Common myeloid progenitor, CD34-positive (primary cell): ENCODE results near the gene RTN4.

Experiments used
- CTCF ChIA-PET: fragments of 350-600 bp; sonication (Branson Sonifier 250); formaldehyde crosslinking; loops from one replicate; lab custom pipeline; 2021; ENCODE audit warnings: antibody characterized with exemption; lab: Charles Lee
- POLR2A ChIA-PET: fragments of 350-600 bp; sonication (Branson Sonifier 250); formaldehyde crosslinking; loops from one replicate; lab custom pipeline; 2021; ENCODE audit warnings: antibody characterized with exemption; lab: Charles Lee
- DNase-seq, 3 donors: peaks; one replicate each; pipeline versions ENCODE4 v3.0.0 to v3.0.0-alpha.2; 2013
- H3K27ac ChIP-seq, 2 experiments: 1 replicate in 1 of 2; 2 replicates in 1 of 2; pipeline ENCODE4 v1.7.0; 2013; ENCODE audit warnings: inconsistent platforms in 2 of 2, low read length in 2 of 2, mild to moderate bottlenecking in 2 of 2, low read depth in 1 of 2, moderate library complexity in 1 of 2; ENCODE audit not compliant: severe bottlenecking in 2 of 2, insufficient read depth in 1 of 2, poor library complexity in 1 of 2
- H3K27me3 ChIP-seq, 5 experiments: replicated peaks in 2 of 5; 1 replicate in 3 of 5; 2 replicates in 2 of 5; pipeline versions ENCODE4 v1.6.1 to v1.7.0; 2013; ENCODE audit warnings: low read length in 4 of 5, mild to moderate bottlenecking in 2 of 5, moderate library complexity in 2 of 5, inconsistent platforms in 1 of 5; ENCODE audit not compliant: insufficient read depth in 5 of 5, control insufficient read depth in 4 of 5
- H3K36me3 ChIP-seq, 4 experiments: 1 replicate in 2 of 4; 2 replicates in 2 of 4; pipeline versions ENCODE4 v1.6.1 to v1.7.0; 2013; ENCODE audit warnings: low read length in 3 of 4, control low read depth in 1 of 4, mild to moderate bottlenecking in 1 of 4; ENCODE audit not compliant: control insufficient read depth in 4 of 4, insufficient read depth in 4 of 4
- H3K4me1 ChIP-seq, 4 experiments: 1 replicate in 3 of 4; 2 replicates in 1 of 4; pipeline versions ENCODE4 v1.6.1 to v1.7.1; 2013; ENCODE audit warnings: low read length in 3 of 4, mild to moderate bottlenecking in 3 of 4, control low read depth in 1 of 4, inconsistent platforms in 1 of 4, moderate library complexity in 1 of 4; ENCODE audit not compliant: control insufficient read depth in 4 of 4, insufficient read depth in 4 of 4; ENCODE audit errors: control extremely low read depth in 1 of 4
- H3K4me3 ChIP-seq, 7 experiments: 1 replicate in 4 of 7; 2 replicates in 3 of 7; pipeline versions ENCODE4 v1.5.1 to v1.7.0; 2013; ENCODE audit warnings: mild to moderate bottlenecking in 7 of 7, low read length in 6 of 7, moderate library complexity in 6 of 7, inconsistent platforms in 2 of 7, low read depth in 2 of 7, control low read depth in 1 of 7; ENCODE audit not compliant: insufficient read depth in 4 of 7, control insufficient read depth in 1 of 7; ENCODE audit errors: extremely low read depth in 1 of 7
- H3K9me3 ChIP-seq, 5 experiments: 1 replicate in 4 of 5; 2 replicates in 1 of 5; pipeline versions ENCODE4 v1.6.1 to v1.7.1; 2013; ENCODE audit warnings: low read length in 4 of 5, mild to moderate bottlenecking in 2 of 5, inconsistent platforms in 1 of 5, low read depth in 1 of 5, moderate library complexity in 1 of 5; ENCODE audit not compliant: control insufficient read depth in 4 of 5, insufficient read depth in 2 of 5; ENCODE audit errors: control extremely low read depth in 1 of 5
- WGBS: methylation state at CpG from one replicate; pipeline ENCODE4 v1.1.5; 2013; ENCODE audit not compliant: insufficient coverage; 5-methylcytosine and 5-hydroxymethylcytosine counted together

Gene RTN4

DNA sequence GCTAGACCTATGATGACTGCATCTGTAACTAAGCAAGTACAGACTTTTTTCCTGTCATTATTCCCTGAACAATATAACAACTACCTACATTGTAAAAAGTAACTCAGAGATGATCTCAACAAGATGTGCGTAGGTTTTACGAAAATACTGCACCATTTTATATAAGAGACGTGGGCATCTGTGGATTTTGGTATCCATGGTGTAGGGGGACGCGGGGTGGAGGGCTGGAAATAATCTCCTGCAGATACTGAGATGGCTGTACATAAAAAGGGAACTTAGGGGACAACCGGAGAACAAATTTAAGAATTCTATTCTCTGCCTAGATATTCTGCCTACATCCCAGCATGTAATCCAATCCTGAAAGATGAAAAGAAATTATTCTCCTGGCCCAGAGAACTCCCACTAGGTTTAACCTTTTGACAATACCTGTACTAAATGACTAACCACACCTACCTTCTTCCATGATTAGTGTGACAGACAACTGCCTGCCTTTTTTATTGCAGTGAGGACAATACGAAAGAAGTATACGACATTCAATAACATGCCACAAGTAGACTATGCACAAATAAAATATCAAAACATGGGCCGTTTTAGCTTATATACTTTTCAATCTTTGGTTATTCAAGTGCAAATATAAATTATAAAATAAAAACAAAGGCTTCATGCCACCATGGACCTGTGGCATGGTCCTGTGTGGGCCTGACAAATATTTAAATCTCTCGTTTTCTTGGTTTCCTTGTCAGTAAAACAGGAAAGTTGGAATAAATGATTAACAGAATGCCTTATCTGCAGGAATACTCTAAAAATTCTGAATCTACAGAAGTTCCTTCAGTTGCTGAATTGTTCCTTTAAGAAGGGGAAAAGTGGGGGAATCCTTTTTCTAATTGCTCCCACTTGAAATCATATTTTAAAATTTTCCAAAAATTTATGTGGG is 46.3 kb downstream of the RTN4 start:
- no peak for DNase-seq
- CTCF ChIA-PET, result interaction anchor here (1.2 to 3.4 kb wide), 3 partner anchors 17 to 104 kb away, joined by 3 to 14 read pairs (median 3); no protein-coding TSS in a partner anchor

DNA sequence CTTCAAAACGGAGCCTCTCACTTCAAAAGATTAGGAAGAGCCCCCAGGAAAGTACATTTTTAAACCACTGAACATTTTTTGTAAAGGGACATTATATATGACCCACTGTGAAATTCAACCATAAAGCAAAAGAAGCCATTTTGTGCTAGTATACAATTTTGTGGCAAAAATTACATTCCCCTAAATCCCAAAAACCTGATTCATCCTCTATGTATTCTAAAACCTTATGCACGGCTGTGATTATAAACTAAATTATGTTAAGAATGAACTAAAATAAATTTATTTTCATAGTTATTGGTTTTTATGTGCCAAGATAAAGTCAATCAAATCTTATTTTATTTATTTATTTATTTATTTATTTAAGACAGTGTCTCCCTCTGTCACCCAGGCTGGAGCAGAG is 48.5 kb downstream of the RTN4 start:
- H3K27me3 ChIP-seq, result no peaks in the 10 kb centered on the region
- no peaks in the 10 kb centered on the region for H3K36me3 ChIP-seq
- DNase-seq, result no peak
- peaks cover 10 to 45% (median 29%) of the 10 kb centered on the region in 4 experiments for H3K4me1 ChIP-seq
- no peak overlapping the region for H3K4me3 ChIP-seq
- 100% methylated on average over 1 of the region's 2 CpGs for WGBS
- CTCF ChIA-PET, result interaction anchor here (1.0 to 3.4 kb wide), 5 partner anchors 11 to 166 kb away, joined by 3 to 14 read pairs (median 4); no protein-coding TSS in a partner anchor
- H3K27ac ChIP-seq, result no peak overlapping the region
- H3K9me3 ChIP-seq, result no peaks in the 10 kb centered on the region
- POLR2A ChIA-PET, result no interaction called here

More for the DNA sequence above, 46.3 kb downstream of the RTN4 start:
- POLR2A ChIA-PET, result no interaction called here
- no peak overlapping the region for H3K4me3 ChIP-seq
- no peaks in the 10 kb centered on the region for H3K36me3 ChIP-seq
- peaks cover 11 to 40% (median 17%) of the 10 kb centered on the region in 4 experiments for H3K4me1 ChIP-seq
- WGBS, result 98% methylated on average over 6 of the region's 10 CpGs
- no peaks in the 10 kb centered on the region for H3K27me3 ChIP-seq
- H3K9me3 ChIP-seq, result no peaks in the 10 kb centered on the region
- no peak overlapping the region for H3K27ac ChIP-seq

DNA sequence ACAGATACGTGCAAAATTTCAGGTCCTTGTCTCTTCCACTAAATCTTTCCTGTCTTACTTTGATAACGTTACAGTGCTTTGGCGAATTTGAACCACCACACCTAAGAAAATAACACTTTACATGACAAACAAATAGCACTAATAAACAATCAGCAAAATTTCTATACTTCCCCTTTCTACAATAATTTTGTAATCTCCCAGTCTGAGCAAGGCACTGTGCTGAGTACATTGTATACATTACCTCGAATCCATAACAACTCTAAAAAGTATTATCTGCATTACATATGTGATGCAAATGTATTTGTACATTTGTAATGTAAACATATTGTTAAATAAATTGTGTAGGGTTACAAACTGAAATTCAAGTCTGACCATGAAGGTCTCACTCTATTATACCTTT is 49.9 kb downstream of the RTN4 start:
- peak in 2 of 3 donors; percentile 31 to 34 for DNase-seq
- 50% methylated on average over 1 of the region's 4 CpGs for WGBS
- Histone ChIP-seq H3K9me3 (no peaks in the 10 kb centered on the region), H3K4me1 (peaks cover 8 to 37% (median 28%) of the 10 kb centered on the region in 4 experiments), H3K4me3 (no peak overlapping the region), H3K27me3 (no peaks in the 10 kb centered on the region), H3K27ac (no peak overlapping the region), H3K36me3 (peaks cover 0 to 3% (median 0%) of the 10 kb centered on the region in 4 experiments)
- ChIA-PET POLR2A (no interaction called here), CTCF (interaction anchor here (0.7 to 1.7 kb wide), 4 partner anchors 15 to 138 kb away, joined by 3 to 5 read pairs (median 4); partner anchors contain the start of gene RTN4)

DNA sequence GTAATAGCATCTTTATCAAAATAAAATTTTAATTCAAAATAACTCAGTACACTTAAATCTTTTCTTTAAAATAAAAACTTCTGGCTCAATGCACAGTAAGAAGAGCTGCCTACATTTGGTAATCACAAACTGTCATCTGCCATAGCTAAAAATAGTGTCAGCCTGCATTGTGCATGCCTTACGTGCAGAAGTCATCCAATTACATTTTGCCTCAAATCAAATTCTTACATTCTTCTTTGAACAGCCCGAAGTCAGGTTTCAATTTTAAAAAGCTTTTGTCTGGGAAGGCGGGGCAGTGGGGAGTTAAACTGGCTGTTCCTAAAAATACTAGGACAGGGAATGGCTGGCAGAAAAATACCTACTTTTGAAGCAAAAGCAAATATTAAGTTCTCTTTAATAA is 51.1 kb downstream of the RTN4 start:
- no CpG with 5 or more reads among the region's 3 CpGs for WGBS
- H3K27ac ChIP-seq, result no peak overlapping the region
- CTCF ChIA-PET, result interaction anchor here (0.8 to 1.7 kb wide), 5 partner anchors 16 to 139 kb away, joined by 3 to 5 read pairs (median 3); no protein-coding TSS in a partner anchor
- no peaks in the 10 kb centered on the region for H3K27me3 ChIP-seq
- peaks cover 8 to 34% (median 28%) of the 10 kb centered on the region in 4 experiments for H3K4me1 ChIP-seq
- POLR2A ChIA-PET, result interaction anchor here (0.6 kb wide), 1 partner anchor 51 kb away, joined by 3 read pairs; no protein-coding TSS in a partner anchor
- peaks cover 0 to 3% (median 0%) of the 10 kb centered on the region in 4 experiments for H3K36me3 ChIP-seq
- H3K4me3 ChIP-seq, result peak overlapping the region in 3 of 7 experiments; percentile 16 to 61 (median 39)
- DNase-seq, result peak in 2 of 3 donors; percentile 50 to 65
- H3K9me3 ChIP-seq, result no peaks in the 10 kb centered on the region

DNA sequence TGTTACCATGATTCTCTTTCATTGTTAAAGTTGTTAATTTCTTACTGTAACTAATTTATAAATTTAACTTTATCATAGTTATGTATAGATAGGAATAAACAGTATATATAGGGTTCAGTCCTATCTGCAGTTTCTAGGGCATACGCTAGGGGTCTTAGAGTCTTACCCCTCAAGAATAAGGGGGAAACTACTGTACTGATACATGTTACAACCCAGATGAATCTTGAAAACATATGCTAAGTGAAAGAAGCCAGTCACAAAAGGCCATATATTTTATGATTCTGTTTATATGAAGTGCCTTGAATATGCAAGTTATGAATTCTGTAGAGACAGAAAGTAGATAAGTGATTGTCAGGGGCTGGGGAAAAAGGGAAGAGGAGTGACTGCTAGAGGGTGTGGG is 52.4 kb downstream of the RTN4 start:
- Histone ChIP-seq H3K36me3 (peaks cover 0 to 3% (median 0%) of the 10 kb centered on the region in 4 experiments), H3K27ac (no peak overlapping the region), H3K4me3 (no peak overlapping the region), H3K4me1 (peaks cover 8 to 32% (median 28%) of the 10 kb centered on the region in 4 experiments), H3K27me3 (no peaks in the 10 kb centered on the region), H3K9me3 (no peaks in the 10 kb centered on the region)
- ChIA-PET POLR2A (no interaction called here), CTCF (no interaction called here)
- DNase-seq, result no peak
- 100% methylated on average over 1 of the region's 1 CpG for WGBS

DNA sequence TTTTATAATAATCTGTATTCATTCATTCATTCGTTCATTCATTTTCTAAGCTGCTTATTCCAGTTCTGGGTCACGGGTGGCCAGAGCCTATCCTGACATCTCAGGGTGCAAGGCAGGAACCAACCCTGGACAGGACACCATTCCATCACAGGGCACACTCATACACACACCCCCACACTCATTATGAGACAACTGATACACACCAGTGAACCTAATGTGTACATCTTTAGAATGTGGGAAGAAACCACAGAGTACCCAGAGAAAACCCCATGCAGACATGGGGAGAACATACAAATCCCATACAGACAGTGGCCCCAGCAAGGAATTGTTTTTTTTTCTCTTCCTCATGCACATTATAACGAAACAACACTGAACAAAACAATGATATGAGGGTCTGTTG is 54.7 kb downstream of the RTN4 start:
- Histone ChIP-seq H3K27me3 (no peaks in the 10 kb centered on the region), H3K27ac (no peak overlapping the region), H3K36me3 (peaks cover 0 to 3% (median 0%) of the 10 kb centered on the region in 4 experiments), H3K4me1 (peaks cover 8 to 30% (median 25%) of the 10 kb centered on the region in 4 experiments), H3K4me3 (no peak overlapping the region), H3K9me3 (no peaks in the 10 kb centered on the region)
- no peak for DNase-seq
- no CpG with 5 or more reads among the region's 3 CpGs for WGBS
- ChIA-PET CTCF (interaction anchor here (0.7 to 1.5 kb wide), 4 partner anchors 11 to 269 kb away, joined by 3 to 4 read pairs (median 3); no protein-coding TSS in a partner anchor), POLR2A (interaction anchor here (0.6 kb wide), 1 partner anchor 36 kb away, joined by 7 read pairs; no protein-coding TSS in a partner anchor)
